Activated CD4-positive, alpha-beta T cell treated with anti-CD3 and anti-CD28 coated beads for 48 hours (primary cell): ENCODE results near the gene SEMA5A.

ENCODE experiments used
- DNase-seq: peaks from one replicate; pipeline ENCODE4 v3.0.0-alpha.2; 2020

SEMA5A gene

DNA sequence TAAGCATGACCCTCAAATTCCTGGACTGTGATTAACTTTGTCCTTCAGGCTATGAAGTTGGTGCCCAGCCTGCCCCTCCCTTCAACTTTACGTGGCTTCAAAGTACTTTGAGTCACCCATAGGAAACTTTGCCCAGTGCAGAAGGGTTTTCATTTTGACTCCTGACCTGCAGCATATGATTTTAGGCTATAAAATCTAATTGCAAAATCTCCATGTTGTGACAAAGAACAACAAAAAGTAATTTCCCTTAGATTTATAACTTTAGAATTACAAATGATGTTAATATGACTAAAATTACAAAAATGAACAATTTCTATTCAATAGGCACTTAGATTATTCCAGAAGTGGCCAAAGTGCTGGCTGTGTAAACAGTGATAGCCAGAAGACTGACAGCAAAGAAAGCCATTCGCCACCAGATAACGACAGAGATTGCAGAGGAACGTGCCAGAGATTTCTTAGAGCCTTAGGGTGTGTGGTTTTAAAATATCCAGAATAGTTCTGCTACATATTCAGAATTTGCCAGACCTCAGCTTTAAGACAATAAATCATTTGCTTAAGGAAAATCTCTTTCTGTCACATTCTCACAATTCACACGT is 197.4 kb downstream of the SEMA5A start:
- DNase-seq: no peak

DNA sequence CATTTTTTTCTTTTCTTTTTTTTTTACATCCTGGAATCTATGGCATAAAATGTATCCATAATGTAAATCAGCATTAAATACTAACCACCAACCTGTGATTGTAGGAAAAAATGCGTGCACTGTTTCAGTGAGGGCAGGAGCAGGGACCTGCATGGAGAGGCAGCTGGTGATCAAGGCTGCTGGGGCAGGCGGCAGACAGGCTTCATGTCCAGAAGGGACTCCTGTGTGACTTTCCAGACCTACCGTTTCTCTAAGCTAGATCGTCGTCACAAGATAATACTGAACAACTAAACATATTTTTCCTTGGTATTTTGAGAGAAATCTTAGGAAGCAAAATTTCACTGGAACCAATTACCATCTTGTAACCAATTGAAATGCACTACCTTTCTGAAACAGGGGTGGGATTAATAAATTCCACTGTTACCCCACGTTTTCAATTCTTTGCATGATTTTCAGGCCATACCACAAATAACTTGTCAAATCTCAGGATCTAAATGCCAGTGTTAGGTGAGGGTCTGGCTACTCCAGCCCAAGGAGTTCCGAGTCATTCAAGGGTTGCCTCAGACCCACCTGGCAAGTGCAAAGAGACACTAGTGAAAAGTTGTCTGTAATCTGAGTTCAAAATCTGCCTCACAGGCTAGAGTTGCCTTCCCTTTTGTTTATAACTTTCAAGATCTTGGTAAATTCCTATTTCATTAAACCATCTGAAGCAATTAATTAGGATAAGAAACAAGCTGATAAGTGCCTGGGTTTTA is 198.2 kb downstream of the SEMA5A start:
- no peak for DNase-seq

DNA sequence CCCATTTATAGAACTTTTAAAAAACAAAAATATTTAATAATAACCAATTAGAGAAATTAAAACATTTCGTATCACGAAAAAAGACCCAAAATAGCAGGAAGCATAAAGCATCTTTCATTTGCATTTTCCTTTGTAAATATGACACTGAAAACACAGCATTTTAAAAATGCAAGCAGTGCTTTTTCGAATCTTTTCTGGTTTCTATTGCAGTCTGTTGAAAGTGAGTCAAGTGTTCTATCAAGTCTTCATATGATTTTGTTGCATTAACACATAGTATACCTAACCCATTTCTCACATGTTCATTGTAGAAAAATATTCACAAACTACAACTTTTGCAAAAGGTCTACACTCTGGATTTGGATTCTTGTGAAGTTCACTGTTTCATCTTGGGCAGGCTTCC is 198.8 kb downstream of the SEMA5A start:
- no peak for DNase-seq

DNA sequence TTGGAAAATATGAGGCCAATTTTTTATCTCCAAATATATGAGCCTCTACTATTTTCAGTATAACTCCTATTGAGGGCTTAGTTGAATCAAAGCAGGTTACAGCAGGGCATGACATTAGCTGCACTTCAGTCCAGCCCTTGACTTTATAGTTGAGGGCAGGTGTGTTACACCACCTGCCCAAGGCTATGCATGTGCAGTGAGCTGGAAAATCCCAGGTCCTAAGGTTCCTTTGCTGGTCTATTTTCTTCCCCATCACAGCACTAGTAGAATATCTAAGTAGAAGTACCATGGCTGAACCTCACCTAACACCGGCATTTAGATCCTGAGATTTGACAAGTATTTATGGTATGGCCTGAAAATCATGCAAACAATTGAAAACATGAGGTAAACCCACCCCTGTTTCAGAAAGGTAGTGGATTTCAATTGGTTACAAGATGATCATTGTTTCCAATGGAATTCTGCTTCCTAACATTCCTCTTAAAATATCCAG is 201.1 kb downstream of the SEMA5A start:
- DNase-seq: no peak

GRCh38 chr5:9343146-9343850 is 202.6 kb downstream of the SEMA5A start:
- no peak for DNase-seq

DNA sequence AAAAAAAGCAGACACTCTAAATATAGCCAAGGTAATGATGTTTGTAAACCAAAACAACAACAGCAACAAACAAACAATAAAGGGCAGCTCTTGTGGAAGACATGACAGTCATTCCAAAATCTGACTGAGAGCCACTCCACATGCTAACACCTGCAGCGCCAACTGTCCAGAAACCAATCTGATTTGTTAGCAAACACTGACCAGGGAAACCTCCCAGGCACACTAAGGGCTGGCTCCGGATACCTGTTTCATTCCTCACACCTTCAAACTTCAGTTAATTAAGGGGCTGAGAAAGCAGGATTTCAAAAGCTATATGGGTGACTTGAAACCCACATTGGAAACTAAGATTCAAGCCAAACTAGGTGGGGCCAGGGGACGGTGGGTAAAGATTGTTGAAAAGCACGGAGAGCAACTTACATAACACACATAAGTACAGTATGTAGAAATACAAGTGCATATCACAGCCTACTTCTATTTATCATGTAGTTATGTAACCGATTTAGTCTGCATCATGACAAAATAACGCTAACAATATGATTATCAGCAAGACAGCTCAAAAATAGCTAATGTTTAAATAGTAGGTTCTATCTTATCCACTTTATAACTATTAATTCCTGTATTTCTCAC is 203.6 kb downstream of the SEMA5A start:
- no peak for DNase-seq

GRCh38 chr5:9340085-9340484 is 205.8 kb downstream of the SEMA5A start:
- DNase-seq: no peak

DNA sequence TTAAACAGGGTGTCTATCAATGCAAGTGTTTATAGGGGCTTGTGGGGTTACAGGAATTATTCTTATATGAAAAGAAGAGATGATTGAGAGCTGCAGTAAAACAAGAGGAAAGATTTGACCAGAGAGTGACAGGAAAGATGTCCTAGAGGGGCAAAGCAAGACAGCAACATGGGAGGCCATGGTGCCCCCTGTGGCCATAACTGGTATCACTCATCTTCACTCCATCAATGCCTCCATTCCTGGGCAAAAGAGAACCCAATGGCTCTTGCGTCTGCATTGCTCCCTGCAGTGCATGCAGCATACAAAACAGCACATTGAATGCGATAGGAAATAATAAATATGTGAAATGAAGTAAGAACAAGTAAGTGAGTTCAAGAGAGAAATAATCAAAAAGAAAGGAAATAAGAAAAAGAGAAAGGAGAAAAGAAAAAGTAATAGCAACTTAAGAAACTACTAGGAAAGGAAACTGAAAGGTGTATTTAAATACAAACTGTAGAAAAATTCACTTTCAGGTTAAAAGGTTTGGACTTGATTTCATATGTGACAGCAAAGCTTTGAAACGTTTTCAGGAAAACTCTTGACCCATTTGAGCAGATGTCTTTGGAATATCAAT is 206.6 kb downstream of the SEMA5A start:
- peak; percentile 26 for DNase-seq

DNA sequence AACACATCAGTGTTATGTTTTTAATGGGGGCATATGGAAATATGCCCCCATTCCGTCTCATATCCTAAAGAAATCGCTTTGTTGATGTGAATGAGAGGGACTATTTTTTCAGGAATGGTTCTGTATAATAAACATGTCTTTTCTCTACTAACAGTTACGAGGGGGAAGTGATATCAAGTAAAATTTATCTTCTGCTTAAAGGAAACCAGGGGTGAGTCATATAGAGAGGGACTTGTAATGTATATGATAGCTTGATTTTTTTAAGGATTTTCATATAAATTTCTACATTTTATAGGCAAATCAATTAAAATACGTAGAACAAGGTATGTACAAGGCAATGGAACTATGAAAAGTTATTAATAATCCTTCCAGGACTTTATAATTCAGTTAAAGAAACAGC is 207.1 kb downstream of the SEMA5A start:
- no peak for DNase-seq

DNA sequence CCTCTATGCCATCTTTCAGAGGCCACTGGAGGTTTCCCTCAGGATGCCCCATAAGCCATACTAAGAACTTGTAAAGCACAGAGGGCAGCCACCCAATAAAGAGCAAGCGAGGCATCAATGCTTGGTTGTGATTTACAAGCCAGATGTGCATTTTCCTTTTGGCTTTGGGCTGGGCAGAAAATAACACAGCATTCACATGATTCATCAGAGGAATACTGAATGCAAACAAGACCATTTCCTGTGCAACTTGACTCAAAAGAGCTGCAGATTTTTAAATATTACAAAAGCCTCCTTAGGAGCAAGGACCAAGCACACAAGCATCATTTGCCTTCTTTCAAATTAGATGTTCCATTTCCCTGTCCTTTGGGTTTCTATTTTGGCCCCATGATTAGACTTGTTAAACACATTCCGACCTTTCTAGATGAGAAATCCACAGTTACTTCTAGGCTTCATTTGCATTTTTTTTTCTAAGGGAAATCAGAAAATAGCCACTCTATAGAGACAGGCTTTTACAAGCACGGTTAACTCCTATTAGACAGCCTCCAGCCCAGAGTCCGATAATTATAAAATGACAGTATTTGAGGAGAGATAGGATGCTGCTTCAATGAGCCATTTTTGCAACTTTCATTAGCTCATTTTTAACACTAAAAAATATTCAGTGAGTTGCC is 207.8 kb downstream of the SEMA5A start:
- no peak for DNase-seq

DNA sequence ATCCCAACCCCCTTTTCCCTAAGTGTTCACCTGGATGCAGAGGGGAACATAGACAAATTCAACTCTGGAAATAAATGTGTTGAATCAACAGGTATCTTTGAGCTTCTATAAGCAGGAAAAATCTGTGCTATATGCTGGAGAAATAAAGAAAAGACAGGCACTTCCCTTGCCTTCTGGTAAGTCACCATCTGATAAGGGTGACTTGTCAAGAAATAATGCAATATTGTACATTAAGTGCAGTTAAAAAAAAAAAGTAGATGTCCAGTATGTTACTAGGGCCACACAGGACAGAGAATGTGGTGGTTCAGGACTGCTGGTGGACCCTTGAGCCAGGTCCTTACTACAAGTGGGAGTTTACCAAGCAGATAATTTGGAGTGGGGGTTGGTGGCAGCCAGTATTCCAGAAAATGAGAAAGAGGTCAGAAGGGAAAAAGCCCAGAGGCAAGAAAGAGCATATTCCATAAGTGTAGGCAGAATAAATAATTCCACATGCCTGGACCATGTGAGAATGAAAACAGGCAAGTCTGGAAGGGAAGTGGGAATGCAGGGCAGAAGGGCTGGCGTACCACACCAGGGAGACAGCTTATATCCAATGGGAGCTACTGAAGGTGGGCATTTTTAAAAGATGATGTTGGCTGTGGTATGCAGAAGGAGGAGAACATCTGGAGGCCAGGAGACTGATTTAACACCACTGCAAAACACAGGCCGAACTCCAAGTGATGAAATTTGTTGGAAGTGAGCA is 209.9 kb downstream of the SEMA5A start:
- no peak for DNase-seq

DNA sequence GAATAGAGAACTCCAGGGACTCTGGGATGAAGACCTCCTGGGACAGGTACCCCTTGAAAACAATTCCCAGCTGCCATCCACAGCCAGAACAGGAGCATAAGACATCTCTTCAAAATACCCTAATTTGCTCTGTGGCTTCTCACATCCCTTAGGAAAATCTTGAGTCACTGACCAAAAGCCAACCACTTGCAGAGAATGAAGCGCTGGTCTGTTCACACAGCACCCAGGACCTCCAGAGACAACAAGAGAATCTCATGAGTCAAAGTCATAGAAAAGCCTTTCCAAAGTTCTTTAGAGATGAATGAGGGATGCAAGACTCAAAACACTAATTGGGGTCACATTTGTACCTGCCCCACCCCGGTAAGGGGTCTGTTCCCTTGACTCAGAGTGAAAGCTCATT is 210.6 kb downstream of the SEMA5A start:
- no peak for DNase-seq

DNA sequence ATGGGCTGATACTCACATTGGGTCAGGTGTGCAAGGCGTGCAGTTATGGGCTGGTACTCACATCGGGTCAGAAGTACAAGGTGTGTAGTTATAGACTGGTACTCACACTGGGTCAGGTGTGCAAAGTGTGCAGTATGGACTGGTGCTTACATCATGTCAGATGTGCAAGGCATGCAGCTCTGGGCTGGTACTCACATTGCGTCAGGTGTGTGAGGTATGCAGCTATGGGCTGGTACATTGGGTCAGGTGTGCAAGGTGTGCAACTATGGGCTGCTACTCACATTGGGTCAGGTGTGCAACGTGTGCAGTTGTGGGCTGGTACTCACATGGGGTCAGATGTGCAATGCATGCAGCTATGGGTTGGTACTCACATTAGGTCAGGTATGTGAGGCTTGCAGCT is 213.8 kb downstream of the SEMA5A start:
- DNase-seq: no peak

DNA sequence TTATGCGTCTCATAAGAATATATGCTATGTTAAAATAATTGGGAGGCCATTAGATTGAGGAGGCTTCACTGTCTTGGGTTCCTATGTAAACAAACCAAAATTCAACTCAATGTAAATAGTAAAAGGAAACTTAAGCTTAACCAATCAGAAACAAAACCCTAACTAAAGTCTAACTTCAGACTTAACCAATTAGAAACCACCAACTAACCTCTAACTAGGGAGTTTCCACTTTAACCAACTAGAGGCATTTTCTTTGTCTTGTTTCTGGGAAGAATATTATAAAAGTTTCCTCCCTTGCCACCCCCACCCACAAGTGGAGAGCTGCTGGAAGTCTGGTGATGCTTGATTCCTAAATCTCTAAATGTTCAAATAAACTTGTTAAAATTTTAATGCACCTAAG is 214.5 kb downstream of the SEMA5A start:
- no peak for DNase-seq

DNA sequence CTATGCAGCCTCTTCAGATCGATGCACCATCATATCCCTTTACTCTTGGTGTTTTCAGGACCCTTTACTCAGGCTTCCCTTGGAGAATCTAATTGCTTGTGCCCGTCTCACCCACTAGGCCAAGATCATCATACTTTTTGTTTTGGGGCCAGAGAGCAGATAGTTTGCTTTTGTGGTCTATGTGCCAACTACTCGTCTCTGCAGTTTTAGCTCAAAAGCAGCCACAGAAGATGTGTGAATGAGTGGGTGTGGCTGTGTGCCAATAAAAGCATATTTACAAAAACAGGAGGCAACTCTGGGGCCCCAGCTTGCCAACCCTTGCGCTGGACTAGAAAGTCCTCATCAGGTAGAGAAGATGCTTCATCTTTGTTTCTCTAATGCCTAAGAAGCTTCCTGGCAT is 216.8 kb downstream of the SEMA5A start:
- DNase-seq: no peak

DNA sequence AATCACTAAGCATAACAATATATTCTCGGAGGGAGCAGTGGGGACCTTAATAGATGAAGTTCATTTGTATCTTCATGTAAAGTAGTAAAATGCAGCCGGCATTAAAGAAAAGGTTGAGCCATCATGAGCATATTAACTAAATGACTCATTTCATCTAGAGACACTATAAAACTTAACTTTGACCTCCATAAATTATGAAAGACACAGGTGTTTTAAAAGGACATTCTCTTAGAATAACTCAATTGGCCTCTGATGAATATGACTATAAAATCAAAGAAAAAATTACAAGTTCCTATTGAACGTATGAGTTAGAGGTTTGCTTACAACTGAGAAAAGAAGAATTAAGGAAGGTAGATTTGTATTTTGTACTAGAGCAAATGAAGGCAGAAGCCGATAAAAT is 220.3 kb downstream of the SEMA5A start:
- no peak for DNase-seq

- no peak for DNase-seq
Observed at GRCh38 chr5:9324348-9325077, 221.4 kb downstream of the SEMA5A start.

DNA sequence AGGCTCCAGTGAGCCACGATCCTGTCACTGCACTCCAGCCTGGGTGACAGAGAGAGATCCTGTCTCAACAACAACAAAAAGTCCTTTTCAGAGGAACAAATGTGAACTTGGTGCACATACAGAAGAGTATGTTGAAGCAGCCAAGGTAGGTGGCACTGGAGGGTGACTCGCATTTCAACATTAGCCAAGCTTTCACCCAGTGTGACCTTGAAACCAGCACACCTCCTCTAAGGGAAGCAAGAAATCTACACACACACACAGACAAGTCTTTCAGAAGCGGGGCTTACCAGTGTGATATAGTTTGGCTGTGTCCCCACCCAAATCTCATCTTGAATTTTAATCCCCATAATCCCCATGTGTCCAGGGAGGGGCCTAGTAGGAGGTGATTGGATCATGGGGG is 225.2 kb downstream of the SEMA5A start:
- DNase-seq: no peak

DNA sequence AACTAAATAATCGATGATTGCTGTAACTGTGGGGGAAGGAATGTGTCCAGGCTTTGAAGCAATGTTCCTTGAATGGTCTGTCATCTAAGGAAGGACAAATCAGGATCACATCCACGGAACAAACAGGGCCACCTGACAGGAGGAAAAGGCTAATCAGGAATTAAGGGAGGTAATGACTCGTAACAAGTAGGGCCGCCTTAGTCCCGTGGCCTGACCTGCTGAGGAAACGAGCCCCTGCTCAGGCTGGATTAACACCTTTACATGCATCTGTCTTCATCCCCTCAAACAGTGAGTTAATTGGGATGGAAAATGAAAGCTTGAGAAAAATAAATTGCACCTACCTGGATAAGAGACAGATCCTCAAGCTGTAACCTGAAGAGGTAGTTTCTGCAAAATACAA is 227.8 kb downstream of the SEMA5A start:
- no peak for DNase-seq

DNA sequence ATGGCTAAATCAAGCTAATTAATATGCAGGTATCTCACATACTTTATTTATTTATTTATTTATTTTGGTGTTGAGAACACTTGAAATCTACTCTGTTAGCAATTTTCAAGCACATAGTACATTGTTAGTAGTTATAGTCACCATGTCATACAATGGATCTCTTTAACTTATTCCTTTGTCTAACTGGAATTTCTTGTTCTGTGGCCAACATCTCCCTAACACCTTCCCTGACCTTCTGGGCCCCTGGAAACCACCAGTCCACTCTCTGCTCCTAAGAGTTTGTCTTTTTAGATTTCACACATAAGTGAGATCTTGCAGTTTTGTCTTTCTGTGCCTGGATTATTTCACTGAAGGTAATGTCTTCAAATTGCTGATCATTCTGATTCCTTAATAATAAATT is 229.1 kb downstream of the SEMA5A start:
- no peak for DNase-seq

GRCh38 chr5:9316041-9316440 is 229.8 kb downstream of the SEMA5A start:
- no peak for DNase-seq
